PFSK-1 (cell line): Measurements from ENCODE around the gene ALPK3.

Experiments
- FOXP2 ChIP-seq: optimal IDR thresholded peaks from 2 replicates; pipeline ENCODE3; 2011; ENCODE audit warnings: borderline replicate concordance, control low read depth, inconsistent platforms; ENCODE audit not compliant: insufficient read depth; ENCODE audit errors: extremely low read length, extremely low read depth
- POLR2AphosphoS5 ChIP-seq: IDR thresholded peaks from 2 replicates; pipeline ENCODE4 v1.6.1; 2012; ENCODE audit warnings: low read depth, mild to moderate bottlenecking, control low read depth, low read length, moderate library complexity
- SIN3A ChIP-seq: IDR thresholded peaks from 2 replicates; pipeline ENCODE4 v1.6.1; 2012; ENCODE audit warnings: mild to moderate bottlenecking, low read length, moderate library complexity, borderline replicate concordance; ENCODE audit not compliant: insufficient read depth
- TAF1 ChIP-seq: IDR thresholded peaks from 2 replicates; pipeline ENCODE4 v1.6.1; 2012; ENCODE audit warnings: low read length, control low read depth, borderline replicate concordance; ENCODE audit not compliant: insufficient read depth
- TF ChIP-seq, protein P1 (sequence below), 2 experiments: IDR thresholded peaks; 2 replicates each; pipeline versions ENCODE4 v1.6.1 to v1.8.0; 2011 to 2012; ENCODE audit warnings: low read depth in 2 of 2, low read length in 2 of 2, control low read depth in 1 of 2, inconsistent platforms in 1 of 2, mild to moderate bottlenecking in 1 of 2, moderate library complexity in 1 of 2; ENCODE audit not compliant: insufficient read depth in 1 of 2

The ALPK3 gene

DNA sequence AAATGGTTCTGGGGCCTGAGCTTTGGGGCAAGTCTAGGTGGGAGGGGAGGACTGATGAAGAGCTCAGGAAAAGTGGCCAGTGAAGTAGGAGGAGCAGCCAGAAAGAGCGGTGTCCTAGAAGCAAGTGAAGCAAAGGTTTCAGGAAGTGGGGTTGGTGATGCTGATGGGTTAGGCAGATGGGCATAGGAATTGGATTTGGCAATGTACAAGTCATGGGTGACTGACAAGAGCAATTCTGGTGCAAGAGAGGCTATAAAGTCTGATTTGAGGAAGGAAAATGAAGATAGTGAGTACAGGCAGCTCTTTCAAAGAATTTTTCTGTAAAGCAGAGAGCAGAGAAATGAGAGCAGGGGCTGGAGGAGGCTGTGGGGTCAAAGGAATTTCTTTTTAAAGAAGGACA, 19.7 kb downstream of the ALPK3 start:
- TF ChIP-seq, protein P1, sequence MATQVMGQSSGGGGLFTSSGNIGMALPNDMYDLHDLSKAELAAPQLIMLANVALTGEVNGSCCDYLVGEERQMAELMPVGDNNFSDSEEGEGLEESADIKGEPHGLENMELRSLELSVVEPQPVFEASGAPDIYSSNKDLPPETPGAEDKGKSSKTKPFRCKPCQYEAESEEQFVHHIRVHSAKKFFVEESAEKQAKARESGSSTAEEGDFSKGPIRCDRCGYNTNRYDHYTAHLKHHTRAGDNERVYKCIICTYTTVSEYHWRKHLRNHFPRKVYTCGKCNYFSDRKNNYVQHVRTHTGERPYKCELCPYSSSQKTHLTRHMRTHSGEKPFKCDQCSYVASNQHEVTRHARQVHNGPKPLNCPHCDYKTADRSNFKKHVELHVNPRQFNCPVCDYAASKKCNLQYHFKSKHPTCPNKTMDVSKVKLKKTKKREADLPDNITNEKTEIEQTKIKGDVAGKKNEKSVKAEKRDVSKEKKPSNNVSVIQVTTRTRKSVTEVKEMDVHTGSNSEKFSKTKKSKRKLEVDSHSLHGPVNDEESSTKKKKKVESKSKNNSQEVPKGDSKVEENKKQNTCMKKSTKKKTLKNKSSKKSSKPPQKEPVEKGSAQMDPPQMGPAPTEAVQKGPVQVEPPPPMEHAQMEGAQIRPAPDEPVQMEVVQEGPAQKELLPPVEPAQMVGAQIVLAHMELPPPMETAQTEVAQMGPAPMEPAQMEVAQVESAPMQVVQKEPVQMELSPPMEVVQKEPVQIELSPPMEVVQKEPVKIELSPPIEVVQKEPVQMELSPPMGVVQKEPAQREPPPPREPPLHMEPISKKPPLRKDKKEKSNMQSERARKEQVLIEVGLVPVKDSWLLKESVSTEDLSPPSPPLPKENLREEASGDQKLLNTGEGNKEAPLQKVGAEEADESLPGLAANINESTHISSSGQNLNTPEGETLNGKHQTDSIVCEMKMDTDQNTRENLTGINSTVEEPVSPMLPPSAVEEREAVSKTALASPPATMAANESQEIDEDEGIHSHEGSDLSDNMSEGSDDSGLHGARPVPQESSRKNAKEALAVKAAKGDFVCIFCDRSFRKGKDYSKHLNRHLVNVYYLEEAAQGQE (IDR thresholded peaks at IDR 0.05; ENCODE audit: insufficient read depth in 1 of 2, low read depth in 2 of 2, low read length in 2 of 2): no peak
- TF ChIP-seq TAF1: no peak
- no peak for TF ChIP-seq SIN3A
- TF ChIP-seq FOXP2: no peak
- no peak for TF ChIP-seq POLR2AphosphoS5

DNA sequence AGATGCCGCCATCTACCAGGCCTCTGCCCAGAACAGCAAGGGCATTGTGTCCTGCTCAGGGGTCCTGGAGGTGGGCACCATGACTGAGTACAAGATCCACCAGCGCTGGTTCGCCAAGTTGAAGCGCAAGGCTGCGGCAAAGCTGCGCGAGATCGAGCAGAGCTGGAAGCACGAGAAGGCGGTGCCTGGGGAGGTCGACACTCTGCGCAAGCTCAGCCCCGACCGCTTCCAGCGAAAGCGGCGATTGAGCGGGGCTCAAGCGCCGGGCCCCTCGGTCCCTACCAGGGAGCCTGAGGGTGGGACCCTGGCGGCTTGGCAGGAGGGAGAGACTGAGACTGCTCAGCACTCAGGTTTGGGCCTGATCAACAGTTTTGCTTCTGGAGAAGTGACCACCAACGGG, 22.6 kb downstream of the ALPK3 start:
- TF ChIP-seq TAF1 (no peak), FOXP2 (no peak), SIN3A (no peak), POLR2AphosphoS5 (no peak)
- TF ChIP-seq, protein P1 (IDR thresholded peaks at IDR 0.05; ENCODE audit: insufficient read depth in 1 of 2, low read depth in 2 of 2, low read length in 2 of 2): no peak

DNA sequence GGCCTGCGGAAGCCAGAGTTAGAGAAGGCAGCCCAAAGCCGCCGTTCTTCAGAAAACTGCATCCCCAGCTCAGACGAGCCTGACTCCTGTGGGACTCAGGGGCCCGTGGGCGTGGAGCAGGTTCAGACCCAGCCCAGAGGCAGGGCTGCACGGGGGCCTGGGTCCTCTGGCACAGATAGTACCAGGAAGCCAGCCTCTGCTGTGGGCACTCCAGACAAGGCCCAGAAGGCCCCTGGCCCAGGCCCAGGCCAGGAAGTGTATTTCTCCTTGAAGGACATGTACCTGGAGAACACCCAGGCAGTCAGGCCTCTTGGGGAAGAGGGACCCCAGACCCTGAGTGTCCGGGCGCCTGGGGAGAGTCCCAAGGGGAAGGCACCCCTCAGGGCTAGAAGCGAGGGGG, 23.1 kb downstream of the ALPK3 start:
- TF ChIP-seq TAF1 (no peak), POLR2AphosphoS5 (no peak), SIN3A (no peak), FOXP2 (no peak)
- TF ChIP-seq, protein P1 (IDR thresholded peaks at IDR 0.05; ENCODE audit: insufficient read depth in 1 of 2, low read depth in 2 of 2, low read length in 2 of 2): no peak

DNA sequence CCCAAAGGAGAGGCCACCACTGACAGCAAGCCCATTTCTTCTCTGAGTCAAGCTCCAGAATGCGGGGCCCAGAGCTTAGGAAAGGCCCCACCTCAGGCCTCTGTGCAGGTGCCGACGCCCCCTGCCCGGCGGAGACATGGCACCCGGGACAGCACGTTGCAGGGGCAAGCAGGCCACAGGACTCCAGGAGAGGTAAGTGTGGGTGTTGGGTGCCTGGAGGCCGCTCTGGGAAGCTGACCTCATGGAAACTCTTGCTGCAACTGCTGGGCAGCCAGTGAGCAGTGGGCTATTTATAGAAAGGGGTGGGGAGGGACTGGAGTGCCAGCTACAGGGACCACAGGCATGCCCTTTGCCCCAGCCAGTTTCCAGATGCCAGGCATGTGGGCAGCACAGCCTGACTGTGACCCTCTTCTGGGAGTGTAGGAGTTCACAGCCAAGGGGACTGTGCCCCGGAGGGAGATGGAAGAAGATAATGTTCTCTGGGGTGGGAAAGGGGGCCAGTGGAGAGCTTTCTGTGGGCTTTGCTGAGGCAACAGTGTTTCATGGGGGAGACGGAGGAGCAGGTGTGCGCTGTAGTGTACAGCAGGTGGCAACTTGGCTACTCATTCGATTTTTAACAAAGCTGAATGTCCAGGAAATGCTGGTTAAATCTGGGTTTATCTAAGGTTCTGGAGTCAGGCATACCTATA, 23.7 kb downstream of the ALPK3 start:
- TF ChIP-seq TAF1 (no peak), SIN3A (no peak), FOXP2 (no peak), POLR2AphosphoS5 (no peak)
- TF ChIP-seq, protein P1 (IDR thresholded peaks at IDR 0.05; ENCODE audit: insufficient read depth in 1 of 2, low read depth in 2 of 2, low read length in 2 of 2): no peak
